GM12873 (cell line): ENCODE measurements around the gene SH3GLB2.

Experiments used
- TF ChIP-seq, protein P1 (sequence below): IDR thresholded peaks from 2 replicates; pipeline ENCODE4 v1.5.1; 2012; ENCODE audit warnings: low read depth, mild to moderate bottlenecking, moderate library complexity, low read length, control low read depth; ENCODE audit not compliant: insufficient read depth; ENCODE audit errors: missing control alignments

Gene SH3GLB2

GRCh38 chr9:129052592-129052991 lies 24.5 kb upstream of the SH3GLB2 start:
- TF ChIP-seq, protein P1, sequence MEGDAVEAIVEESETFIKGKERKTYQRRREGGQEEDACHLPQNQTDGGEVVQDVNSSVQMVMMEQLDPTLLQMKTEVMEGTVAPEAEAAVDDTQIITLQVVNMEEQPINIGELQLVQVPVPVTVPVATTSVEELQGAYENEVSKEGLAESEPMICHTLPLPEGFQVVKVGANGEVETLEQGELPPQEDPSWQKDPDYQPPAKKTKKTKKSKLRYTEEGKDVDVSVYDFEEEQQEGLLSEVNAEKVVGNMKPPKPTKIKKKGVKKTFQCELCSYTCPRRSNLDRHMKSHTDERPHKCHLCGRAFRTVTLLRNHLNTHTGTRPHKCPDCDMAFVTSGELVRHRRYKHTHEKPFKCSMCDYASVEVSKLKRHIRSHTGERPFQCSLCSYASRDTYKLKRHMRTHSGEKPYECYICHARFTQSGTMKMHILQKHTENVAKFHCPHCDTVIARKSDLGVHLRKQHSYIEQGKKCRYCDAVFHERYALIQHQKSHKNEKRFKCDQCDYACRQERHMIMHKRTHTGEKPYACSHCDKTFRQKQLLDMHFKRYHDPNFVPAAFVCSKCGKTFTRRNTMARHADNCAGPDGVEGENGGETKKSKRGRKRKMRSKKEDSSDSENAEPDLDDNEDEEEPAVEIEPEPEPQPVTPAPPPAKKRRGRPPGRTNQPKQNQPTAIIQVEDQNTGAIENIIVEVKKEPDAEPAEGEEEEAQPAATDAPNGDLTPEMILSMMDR, result no peak

GRCh38 chr9:129042016-129042415 lies 13.9 kb upstream of the SH3GLB2 start:
- TF ChIP-seq, protein P1, result no peak

- TF ChIP-seq, protein P1, result no peak
Observed at GRCh38 chr9:129040113-129040643, 12.0 kb upstream of the SH3GLB2 start.

GRCh38 chr9:129038109-129038852 lies 10.2 kb upstream of the SH3GLB2 start:
- TF ChIP-seq, protein P1, result no peak

- TF ChIP-seq, protein P1, result no peak
Observed at GRCh38 chr9:129037767-129038098, 9.6 kb upstream of the SH3GLB2 start.

DNA sequence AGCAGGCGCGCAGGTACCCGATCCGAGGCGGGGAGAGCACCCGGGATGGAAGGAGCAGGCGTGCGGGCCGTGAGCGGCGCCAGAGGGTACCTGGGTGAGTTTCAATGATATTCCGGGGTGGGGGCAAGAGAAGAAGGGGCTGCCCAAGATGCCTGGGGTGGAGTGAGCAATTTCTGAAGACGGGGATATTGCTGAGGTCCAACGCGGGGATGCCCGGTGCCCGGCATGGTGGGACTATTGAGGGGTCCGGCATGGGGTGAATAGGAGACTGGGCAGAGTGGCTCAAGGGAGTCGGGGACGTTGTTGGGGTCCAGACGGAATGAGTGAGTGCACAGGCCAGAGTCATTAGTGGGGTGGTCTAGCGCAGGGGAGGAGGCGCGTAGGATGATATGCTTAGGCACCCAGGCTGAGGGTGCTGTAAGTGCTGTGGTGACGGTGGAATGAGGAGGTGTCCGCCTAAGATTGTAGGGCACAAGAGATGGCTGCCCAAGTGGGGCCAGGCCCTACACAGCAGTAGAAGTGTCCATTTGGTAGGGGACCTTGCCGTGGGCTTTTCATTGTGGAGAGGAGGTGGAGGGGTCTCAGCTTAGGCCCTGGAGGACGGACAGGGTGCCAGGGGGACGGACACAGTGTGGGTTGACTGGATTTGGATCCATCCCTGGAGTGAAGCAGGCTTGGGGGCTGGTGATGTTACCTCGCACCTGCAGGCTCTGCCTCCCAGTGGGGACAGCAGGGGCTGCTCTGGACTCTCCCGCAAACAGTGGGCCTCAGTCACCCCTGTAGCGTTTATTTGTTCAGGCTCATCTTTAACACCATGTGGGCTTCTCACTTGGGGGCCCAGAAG lies 9.0 kb upstream of the SH3GLB2 start:
- TF ChIP-seq, protein P1, result no peak

GRCh38 chr9:129036241-129036922 lies 8.3 kb upstream of the SH3GLB2 start, which contains the start of gene MIGA2:
TSS of gene MIGA2 (plus strand) at chr9:129036626. CDS start at chr9:129040595, 3,969 bp downstream.
- TF ChIP-seq, protein P1, result no peak
